GM12801 (cell line): Measurements from ENCODE around the gene BST1.

Experiments used
- TF ChIP-seq, protein P1 (sequence below): IDR thresholded peaks from one replicate; pipeline ENCODE4 v1.5.1; 2011; ENCODE audit warnings: control low read depth; ENCODE audit not compliant: insufficient read length; ENCODE audit errors: extremely low read depth

BST1 gene

DNA sequence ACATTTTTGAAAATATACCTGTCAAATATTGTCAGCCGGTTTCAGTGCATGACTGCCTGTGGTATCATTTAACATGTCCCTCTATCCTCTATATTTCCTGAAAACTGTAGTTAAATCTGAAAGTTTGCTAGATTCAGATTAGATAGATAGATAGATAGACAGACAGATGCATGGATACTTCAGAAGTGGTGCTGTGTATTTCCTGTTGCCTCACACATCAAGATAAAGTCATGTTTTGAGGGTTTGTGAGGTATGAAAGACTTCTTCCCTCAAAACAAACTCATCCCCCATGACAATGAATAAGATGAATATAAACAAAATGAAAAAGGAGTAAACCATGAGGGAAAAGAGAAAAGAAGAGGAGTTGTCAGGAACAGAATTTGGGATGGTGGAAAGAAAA, 6.0 kb upstream of the BST1 start:
- TF ChIP-seq, protein P1, sequence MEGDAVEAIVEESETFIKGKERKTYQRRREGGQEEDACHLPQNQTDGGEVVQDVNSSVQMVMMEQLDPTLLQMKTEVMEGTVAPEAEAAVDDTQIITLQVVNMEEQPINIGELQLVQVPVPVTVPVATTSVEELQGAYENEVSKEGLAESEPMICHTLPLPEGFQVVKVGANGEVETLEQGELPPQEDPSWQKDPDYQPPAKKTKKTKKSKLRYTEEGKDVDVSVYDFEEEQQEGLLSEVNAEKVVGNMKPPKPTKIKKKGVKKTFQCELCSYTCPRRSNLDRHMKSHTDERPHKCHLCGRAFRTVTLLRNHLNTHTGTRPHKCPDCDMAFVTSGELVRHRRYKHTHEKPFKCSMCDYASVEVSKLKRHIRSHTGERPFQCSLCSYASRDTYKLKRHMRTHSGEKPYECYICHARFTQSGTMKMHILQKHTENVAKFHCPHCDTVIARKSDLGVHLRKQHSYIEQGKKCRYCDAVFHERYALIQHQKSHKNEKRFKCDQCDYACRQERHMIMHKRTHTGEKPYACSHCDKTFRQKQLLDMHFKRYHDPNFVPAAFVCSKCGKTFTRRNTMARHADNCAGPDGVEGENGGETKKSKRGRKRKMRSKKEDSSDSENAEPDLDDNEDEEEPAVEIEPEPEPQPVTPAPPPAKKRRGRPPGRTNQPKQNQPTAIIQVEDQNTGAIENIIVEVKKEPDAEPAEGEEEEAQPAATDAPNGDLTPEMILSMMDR = no peak

- TF ChIP-seq, protein P1 = no peak
These were observed 574 bp downstream of the BST1 start for GRCh38 chr4:15703439-15703838.

- TF ChIP-seq, protein P1 = no peak
These were observed 1.3 kb downstream of the BST1 start for GRCh38 chr4:15704129-15704528.

- TF ChIP-seq, protein P1 = no peak
These were observed 3.9 kb downstream of the BST1 start for GRCh38 chr4:15706646-15707362.

DNA sequence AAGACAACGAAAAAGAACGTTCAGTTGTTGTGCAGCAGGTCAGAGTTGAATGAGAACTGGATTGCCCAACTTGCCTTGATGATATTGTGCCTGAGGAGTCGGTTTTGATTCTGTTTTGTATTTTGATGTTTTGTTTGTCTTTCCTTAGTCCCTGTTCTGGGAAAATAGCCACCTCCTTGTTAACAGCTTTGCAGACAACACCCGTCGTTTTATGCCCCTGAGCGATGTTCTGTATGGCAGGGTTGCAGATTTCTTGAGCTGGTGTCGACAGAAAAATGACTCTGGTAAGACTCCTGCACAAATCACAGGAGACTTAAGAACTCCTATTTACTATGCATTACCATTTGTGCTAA, 4.5 kb downstream of the BST1 start:
- TF ChIP-seq, protein P1 = no peak

DNA sequence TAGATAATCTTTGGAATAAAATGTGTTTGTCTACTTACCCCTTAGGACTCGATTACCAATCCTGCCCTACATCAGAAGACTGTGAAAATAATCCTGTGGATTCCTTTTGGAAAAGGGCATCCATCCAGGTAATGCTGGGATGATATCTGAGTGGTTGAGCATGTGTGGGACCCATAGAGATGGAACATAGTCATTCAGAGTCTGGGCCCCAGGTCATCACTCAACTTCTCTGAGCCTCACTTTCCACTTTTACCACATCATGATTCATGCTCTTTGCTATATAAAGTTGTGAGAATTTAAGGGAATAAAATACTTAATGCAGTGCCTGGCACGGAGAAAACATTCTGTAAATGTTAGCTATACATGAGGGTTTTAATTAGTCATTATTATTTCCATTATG, 8.9 kb downstream of the BST1 start:
- TF ChIP-seq, protein P1 = no peak

DNA sequence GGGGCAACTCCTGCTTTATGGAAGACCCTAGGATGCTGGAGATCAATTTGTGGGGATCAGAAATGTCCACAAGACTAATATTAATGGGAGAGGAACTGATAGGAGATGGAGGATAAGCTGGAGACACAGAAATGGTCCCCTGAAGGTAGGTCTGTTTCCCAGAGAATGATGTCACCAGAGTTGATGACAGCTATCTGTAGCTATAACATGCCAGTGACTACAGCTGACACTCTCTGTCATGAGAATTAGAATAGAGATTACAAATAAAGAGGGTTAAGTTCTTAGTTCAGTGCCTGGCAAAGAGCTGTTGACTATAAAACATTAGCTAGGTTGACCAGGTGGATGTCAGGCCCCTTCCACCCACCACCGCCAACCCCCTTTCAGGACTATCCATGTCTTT, 9.3 kb downstream of the BST1 start:
- TF ChIP-seq, protein P1 = no peak
